ENCODE data around the gene RASGEF1B. TPM values are rescaled to one million over a fixed set of nuclear protein-coding genes. Genes with fewer than 3 reads are reported as not detected.

The RASGEF1B gene
- total and polyA plus RNA-seq, 2 donors (not counting 3 experiments of a cell fraction or from before 2014, with no cell fraction given), result not detected

DNA sequence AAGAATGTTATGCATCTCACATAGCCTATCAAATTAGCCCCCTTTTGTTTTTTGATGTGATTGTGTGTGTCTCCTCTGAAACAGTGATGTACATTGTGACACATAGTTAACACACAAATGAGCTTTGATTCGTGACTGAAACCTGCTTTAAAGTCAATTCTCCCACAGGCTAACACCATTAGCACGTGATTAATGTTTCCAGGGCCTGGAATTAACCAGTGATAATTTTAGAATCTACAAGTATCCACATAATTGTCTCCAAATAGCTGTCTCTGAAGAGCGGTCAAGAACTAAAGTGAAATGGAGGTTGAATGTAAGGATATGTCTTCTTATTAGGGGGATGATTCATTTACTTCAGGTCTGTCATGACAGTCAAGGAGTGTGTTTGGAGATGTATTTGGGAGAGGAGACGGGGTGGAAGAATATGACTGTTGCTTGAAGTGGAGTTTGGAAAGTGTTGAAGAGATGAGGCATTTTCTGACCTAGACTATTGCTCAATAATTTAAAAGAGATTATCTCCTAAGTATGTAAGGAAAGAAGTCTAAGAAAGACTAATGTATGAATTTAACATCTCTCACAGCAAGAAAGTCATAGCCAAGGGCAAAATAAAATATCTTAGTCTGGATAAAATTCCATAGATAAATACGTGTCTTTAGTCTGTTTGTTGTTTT lies 13.7 kb upstream of the RASGEF1B start:
- Histone ChIP-seq H3K9ac (replicated peaks; ENCODE audit: extremely low read depth, insufficient read depth, low read length) (no peak overlapping the region), H3K27ac (ENCODE audit: insufficient read depth, low read depth, low read length) (no peak overlapping the region), H2AFZ (ENCODE audit: low read depth, low read length) (no peak overlapping the region), H3K4me2 (ENCODE audit: insufficient read depth, low read length) (no peak overlapping the region), H3K27me3 (ENCODE audit: control insufficient read depth in 2 of 2, insufficient read depth in 2 of 2, low read length in 2 of 2) (no peaks in the 10 kb centered on the region), H3K79me2 (ENCODE audit: control insufficient read depth, insufficient read depth, low read length) (no peaks in the 10 kb centered on the region), H3K36me3 (ENCODE audit: control insufficient read depth in 2 of 2, extremely low read depth in 1 of 2, insufficient read depth in 2 of 2, low read length in 2 of 2) (no peaks in the 10 kb centered on the region), H3K4me1 (ENCODE audit: control insufficient read depth, extremely low read depth, insufficient read depth, low read length) (no peaks in the 10 kb centered on the region), H4K20me1 (replicated peaks; ENCODE audit: control insufficient read depth, extremely low read depth, insufficient read depth, low read length) (no peaks in the 10 kb centered on the region), H3K4me3 (replicated peaks in 1 of 3; ENCODE audit: insufficient read depth in 1 of 3, low read depth in 1 of 3, low read length in 3 of 3) (no peak overlapping the region), H3K9me1 (replicated peaks; ENCODE audit: control insufficient read depth, extremely low read depth, insufficient read depth, low read length) (no peaks in the 10 kb centered on the region), H3K9me3 (replicated peaks; ENCODE audit: control insufficient read depth, insufficient read depth, low read length) (no peaks in the 10 kb centered on the region)
- BruUV-seq (replicated peaks), result no TSS peak
- DNase-seq (ENCODE audit: low read depth, low spot score) (no peak), FAIRE-seq (no peak)
- dilution Hi-C loops (cut with MboI; ENCODE audit: extremely low pct_ligation_motif_present, low sequenced_read_pairs) (no loop called here), intact Hi-C loops (cut with micrococcal nuclease) (no loop called here)
- no peak for TF ChIP-seq MYC (IDR thresholded peaks at IDR 0.05; ENCODE audit: low read depth, low read length)
- no peak for TF ChIP-seq GATA2 (IDR thresholded peaks at IDR 0.05; ENCODE audit: insufficient read depth, insufficient read length, low read depth, low read length)
- TF ChIP-seq EZH2 (IDR thresholded peaks at IDR 0.05; ENCODE audit: borderline replicate concordance, low read depth, low read length, severe bottlenecking), result no peak
- no peak for TF ChIP-seq POLR2AphosphoS5 (IDR thresholded peaks at IDR 0.05; ENCODE audit: insufficient read depth, low read depth, low read length)
- no peak for TF ChIP-seq JUN (IDR thresholded peaks at IDR 0.05; ENCODE audit: borderline replicate concordance, insufficient read depth, insufficient read length, low read depth)
- no peak for TF ChIP-seq FOS (IDR thresholded peaks at IDR 0.05; ENCODE audit: borderline replicate concordance, insufficient read depth, low read length)
- no peak for TF ChIP-seq POLR2A (IDR thresholded peaks at IDR 0.05; ENCODE audit: low read depth, low read length)
- TF ChIP-seq, protein P1, sequence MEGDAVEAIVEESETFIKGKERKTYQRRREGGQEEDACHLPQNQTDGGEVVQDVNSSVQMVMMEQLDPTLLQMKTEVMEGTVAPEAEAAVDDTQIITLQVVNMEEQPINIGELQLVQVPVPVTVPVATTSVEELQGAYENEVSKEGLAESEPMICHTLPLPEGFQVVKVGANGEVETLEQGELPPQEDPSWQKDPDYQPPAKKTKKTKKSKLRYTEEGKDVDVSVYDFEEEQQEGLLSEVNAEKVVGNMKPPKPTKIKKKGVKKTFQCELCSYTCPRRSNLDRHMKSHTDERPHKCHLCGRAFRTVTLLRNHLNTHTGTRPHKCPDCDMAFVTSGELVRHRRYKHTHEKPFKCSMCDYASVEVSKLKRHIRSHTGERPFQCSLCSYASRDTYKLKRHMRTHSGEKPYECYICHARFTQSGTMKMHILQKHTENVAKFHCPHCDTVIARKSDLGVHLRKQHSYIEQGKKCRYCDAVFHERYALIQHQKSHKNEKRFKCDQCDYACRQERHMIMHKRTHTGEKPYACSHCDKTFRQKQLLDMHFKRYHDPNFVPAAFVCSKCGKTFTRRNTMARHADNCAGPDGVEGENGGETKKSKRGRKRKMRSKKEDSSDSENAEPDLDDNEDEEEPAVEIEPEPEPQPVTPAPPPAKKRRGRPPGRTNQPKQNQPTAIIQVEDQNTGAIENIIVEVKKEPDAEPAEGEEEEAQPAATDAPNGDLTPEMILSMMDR (IDR thresholded peaks at IDR 0.05; ENCODE audit: extremely low read depth in 1 of 2, insufficient read depth in 1 of 2, low read depth in 1 of 2, low read length in 2 of 2), result no peak
- TF ChIP-seq, protein P2, sequence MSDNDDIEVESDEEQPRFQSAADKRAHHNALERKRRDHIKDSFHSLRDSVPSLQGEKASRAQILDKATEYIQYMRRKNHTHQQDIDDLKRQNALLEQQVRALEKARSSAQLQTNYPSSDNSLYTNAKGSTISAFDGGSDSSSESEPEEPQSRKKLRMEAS (IDR thresholded peaks at IDR 0.05; ENCODE audit: insufficient read depth, insufficient read length), result no peak
- ChIA-PET CTCF (interaction anchor here (1.6 kb wide), 1 partner anchor 18 kb away, joined by 7 read pairs; no protein-coding TSS in a partner anchor), POLR2A (no interaction called here)

All from endothelial cell of umbilical vein (primary cell).